GM21619 (cell line): ENCODE measurements around the gene CANT1.
"Not testable (repeated sequence)": the region's sequence is repeated elsewhere in the genome, so short reads cannot be mapped to it uniquely, and the experiment has no call there.

Source experiments
- ATAC-seq: cut with Tn5 transposase; IDR thresholded peaks from one replicate; pipeline ENCODE4 v1.9.1; 2021; ENCODE audit not compliant: unreplicated experiment

Gene CANT1

GRCh38 chr17:78962984-78963348, 46.6 kb downstream of the CANT1 start:
- not testable (repeated sequence) for ATAC-seq

DNA sequence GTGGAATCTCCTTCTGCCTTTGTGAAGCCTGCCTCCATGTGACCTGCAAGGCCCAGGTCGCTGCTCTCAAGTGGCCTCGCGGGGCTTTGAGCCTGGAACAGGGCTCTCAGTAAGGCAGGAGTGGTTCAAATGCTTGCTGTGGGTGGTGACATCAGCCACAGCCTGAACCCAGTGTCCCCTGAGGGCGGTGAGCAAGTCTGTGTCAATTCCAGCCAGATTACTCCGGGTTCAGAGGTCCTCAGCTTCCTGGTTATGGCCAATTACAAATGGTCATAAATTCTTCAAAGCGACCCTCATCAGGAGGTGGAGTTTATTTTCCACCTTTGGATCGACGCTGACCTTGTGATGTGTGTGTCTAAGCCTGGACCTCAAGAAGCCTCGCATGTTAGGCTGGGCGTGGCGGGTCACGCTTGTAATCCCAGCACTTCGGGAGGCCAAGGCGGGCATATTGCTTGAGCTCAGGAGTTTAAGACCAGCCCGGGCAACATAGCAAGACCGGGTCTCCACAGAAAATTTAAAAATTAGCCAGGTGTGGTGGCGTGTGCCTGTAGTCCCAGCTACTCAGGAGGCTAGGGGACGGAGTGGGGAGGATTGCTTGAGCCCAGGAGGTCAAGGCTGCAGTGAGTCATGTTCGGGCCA, 47.1 kb downstream of the CANT1 start:
- no peak for ATAC-seq

GRCh38 chr17:78961571-78961970, 48.0 kb downstream of the CANT1 start:
- ATAC-seq, result no peak

- no peak for ATAC-seq
Measured at GRCh38 chr17:78960928-78961327, 48.6 kb downstream of the CANT1 start.

- ATAC-seq, result no peak
Measured at GRCh38 chr17:78959803-78960202, 49.8 kb downstream of the CANT1 start.

DNA sequence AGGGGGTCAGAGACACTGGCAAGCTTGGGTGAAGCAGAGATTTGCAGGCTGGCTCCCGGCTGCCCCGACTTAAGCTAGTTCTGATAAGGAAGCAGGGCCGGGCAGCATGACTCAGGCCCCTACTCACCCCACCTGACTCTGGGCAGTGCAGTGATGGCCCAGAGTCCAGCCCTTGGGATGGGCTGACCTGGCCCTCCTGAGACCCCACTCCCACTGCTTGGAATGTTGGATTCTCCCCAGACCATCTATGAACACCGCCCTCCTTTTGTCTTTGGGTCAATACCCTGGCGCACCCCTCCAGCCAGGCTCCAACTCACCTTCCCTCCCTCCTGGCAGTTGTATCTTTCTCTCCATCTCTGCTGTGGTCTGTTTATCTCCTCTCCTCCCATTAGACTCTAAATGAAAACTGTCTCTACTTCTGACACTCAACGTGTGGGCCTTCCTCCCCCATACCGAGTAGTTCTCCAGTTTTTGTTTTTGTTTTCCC, 50.9 kb downstream of the CANT1 start:
- no peak for ATAC-seq

GRCh38 chr17:78957128-78957527, 52.4 kb downstream of the CANT1 start:
- ATAC-seq, result no peak

- no peak for ATAC-seq
Measured at GRCh38 chr17:78956254-78956653, 53.3 kb downstream of the CANT1 start.

DNA sequence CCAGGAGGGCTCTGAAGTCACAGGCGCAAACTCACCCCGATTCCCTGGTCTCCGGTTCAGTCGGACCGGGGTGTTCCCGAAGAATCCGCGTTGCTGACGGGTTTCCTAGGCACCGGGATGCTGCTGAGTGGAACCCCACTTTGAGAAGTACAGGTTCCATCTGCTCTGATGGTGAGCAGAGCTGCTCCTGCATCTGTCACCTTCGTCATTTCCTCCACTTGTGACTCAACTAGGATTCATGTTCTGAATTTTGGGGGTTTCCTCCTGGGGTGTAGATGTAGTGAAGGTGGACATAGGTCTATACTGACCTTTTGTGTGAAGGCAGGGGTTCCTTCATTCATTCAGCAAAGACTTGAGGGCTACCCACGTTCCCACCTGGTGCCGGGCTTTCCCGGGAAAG, 54.9 kb downstream of the CANT1 start:
- no peak for ATAC-seq

- ATAC-seq, result no peak
Measured at GRCh38 chr17:78953356-78954350, 55.9 kb downstream of the CANT1 start.

DNA sequence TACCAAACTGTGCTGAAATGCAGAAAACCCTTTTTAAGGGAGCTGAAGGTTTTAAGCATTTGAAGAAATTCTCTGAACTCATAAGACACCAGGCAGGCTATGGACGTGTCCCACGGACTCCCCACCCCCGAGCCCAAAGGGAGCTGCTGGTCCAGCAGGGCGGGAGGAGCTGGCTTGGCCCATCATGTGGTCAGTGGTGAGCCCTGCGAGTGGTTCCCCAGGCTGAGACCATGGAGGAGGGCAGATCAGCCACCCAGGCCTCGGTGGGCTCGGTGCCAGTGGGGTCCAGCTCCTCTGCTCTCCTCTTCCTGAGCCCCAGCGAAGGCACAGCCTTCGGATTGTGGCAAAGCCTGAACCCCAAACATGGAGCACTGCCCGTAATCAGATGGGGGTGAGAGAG, 56.9 kb downstream of the CANT1 start:
- ATAC-seq, result no peak

DNA sequence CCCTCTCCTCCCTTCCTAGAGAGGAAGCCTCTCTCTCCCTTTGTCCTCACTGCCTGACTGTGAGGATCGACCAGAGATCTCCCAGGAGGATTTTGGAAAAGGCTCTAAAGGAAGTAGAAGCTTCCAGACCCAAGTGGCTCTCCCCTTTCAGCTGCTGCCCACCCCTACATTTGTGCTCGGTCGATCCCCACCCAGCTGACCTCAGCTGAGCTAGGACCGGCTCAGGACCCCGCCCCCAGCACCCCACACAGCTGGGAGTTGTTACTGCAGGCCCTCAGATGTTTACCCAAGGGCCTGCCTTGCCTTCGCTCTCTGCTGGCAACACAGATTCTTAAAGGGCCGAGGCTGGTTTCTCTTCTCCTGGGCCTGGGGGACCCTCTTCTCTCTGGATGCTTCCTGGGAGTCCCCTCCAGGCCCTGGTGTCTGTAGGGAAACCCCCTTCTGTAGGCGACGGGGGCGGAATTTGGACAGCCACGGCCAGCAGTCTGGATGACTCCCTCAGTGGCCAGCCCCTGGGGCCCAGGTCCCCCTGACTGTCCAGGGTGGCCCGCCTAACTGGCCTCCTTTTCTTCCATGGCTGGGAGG, 57.5 kb downstream of the CANT1 start:
- no peak for ATAC-seq

DNA sequence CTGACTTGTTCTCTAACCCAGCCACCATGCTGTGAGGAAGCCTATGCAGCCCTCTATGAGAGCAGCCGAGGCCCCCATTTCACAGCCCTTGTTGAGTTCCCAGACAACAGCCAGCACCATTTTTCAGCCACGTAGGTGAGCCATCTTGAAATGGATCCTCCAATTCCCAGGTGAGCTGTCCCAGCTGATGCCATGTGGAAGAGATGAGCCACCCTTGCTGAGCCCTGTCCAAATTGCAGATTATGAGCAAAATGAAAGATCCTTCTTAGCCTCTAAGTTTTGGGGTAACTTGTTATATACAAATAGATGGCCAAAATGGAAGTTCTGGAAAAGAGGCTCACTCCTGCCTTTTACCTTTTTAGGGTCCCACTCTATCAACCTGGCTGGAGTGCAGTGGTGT, 58.7 kb downstream of the CANT1 start:
- no peak for ATAC-seq

DNA sequence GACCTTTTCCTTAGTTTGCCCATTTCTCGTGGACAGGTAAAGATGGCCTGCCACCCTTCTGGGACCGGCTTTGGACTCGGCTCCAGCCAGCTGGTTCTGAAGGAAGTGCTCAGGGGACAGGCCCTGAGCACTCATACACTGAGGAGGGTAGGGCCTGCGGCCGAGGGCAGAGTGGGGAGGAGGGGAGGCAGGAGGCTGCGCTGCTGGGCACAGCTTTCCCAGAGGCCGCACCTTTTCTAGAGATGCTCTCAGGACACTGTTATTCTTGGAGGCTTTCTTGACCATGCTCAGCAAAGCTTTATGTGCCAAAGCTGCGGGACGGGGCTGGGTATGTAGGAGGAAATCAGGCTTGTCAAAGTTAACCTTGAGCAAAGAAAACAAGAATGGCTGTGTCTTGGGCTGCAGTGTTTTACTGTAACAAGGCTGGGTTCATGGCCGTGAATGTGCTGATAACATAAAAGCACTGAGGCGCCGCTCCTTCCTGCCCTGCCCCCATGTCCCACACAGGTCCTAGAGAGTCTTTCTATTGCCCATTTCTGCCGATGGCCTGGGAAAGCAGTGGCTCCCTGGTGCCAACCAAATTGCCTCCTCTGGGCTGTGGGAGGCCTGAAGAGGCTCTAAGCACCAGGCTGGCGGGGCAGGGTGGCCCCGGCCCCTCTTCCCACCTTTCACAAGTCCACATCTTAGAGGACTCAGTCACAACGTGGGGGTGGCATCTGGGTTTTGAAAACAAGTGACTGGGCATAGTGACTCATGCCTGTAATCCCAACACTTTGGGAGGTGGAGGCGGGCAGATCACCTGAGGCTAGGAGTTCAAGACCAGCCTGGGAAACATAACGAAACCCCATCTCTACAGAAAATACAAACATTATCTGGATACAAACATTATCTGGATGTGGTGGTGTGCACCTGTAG, 62.1 kb downstream of the CANT1 start:
- no peak for ATAC-seq

GRCh38 chr17:78946631-78947030, 62.9 kb downstream of the CANT1 start:
- ATAC-seq, result no peak

DNA sequence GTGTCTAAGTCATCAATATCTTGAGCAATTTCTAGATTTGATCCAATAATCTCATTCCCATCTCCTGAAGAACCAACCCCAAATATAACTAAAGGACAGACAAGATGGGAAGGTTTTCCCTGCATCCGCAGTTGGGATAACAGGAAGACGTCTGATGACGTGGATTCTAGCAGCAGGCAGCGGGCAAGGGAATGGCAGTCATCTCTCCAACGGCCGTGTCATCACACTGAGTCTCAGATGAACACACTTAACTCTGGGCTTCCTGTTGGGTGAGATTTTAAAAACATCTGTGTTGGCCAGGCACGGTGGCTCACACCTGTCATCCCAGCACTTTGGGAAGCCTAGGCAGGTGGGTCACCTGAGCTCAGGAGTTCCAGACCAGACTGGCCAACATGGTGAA, 63.4 kb downstream of the CANT1 start:
- ATAC-seq, result no peak

DNA sequence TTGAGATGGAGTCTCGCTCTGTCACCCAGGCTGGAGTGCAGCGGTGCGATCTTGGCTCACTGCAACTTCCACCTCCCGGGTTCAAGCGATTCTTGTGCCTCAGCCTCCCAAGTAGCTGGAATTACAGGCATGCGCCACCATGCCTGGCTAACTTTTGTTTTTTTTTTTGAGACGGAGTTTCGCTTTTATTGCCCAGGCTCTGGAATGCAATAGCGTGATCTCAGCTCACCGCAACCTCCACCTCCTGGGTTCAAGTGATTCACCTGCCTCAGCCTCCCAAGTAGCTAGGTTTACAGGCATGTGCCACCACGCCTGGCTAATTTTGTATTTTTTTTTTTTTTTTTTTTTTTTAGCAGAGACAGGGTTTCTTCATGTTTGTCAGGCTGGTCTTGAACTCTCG, 64.1 kb downstream of the CANT1 start:
- not testable (repeated sequence) for ATAC-seq

GRCh38 chr17:78944956-78945355, 64.6 kb downstream of the CANT1 start:
- no peak for ATAC-seq

DNA sequence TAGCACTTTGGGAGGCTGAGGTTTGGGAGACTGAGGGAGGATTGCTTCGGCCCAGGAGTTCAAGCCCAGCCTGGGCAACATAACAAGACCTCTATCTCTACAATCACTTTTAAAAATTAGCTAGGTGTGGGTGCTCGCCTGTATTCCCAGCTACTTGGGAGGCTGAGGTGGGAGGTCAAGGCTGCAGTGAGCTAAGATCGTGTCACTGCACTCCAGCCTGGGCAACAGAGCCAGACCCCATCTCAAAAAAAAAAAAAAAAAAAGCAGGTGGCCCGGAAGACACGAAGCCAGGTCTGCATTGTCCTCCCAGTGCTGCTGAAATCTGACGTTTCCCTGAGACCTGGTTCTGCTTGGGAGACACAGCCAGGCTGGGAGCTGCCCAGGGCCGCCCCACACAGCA, 65.5 kb downstream of the CANT1 start:
- no peak for ATAC-seq
